Measurements from ENCODE around the gene LHX6. TPM values are rescaled to one million over a fixed set of nuclear protein-coding genes. Genes with fewer than 3 reads are reported as not detected.
A peak's percentile ranks its signal among the peaks of the same experiment; 100 is the strongest.

LHX6 gene
- total and polyA plus RNA-seq, 2 donors from 2014 or later = 0.82 to 4.9 TPM

- Histone ChIP-seq H3K4me3 (ENCODE audit: low read length in 3 of 3) (peak within 1 kb of the TSS; percentile 89 to 98 (median 98)), H3K4me1 (ENCODE audit: control insufficient read depth in 2 of 3, insufficient read depth in 2 of 3, low read depth in 1 of 3, low read length in 3 of 3) (peaks cover 5 to 25% (median 13%) of the 10 kb centered on the region in 3 donors), H3K36me3 (ENCODE audit: control insufficient read depth in 2 of 3, insufficient read depth in 3 of 3, low read length in 3 of 3) (peaks cover 0 to 8% (median under 1%) of the 10 kb centered on the region in 3 donors), H3K27ac (ENCODE audit: low read depth in 2 of 2, low read length in 2 of 2) (peak within 1 kb of the TSS; percentile 97 to 98), H3K9me3 (ENCODE audit: control insufficient read depth in 2 of 3, insufficient read depth in 1 of 3, low read length in 3 of 3) (no peaks in the 10 kb centered on the region), H3K9ac (ENCODE audit: low read length in 3 of 3) (peak within 1 kb of the TSS; percentile 90 to 96 (median 93)), H3K27me3 (ENCODE audit: control insufficient read depth, insufficient read depth, low read length) (no peaks in the 10 kb centered on the region)
- FAIRE-seq (no peak), DNase-seq (peak; percentile 93 to 97 (median 95))
- peak; percentile 5 for TF ChIP-seq CTCF (IDR thresholded peaks at IDR 0.05; ENCODE audit: borderline replicate concordance, extremely low read depth, insufficient read depth)
- intact Hi-C loops (cut with DNase I) = no loop called here
Measured at GRCh38 chr9:122264360-122265148, 35.8 kb upstream of the LHX6 start, which contains the start of the genes MRRF and RBM18. TSS of gene MRRF (plus strand) at chr9:122264882. CDS start at chr9:122270892, 6,010 bp downstream. TSS of gene RBM18 (minus strand) at chr9:122264840. CDS start at chr9:122261492, 3,348 bp downstream.

DNA sequence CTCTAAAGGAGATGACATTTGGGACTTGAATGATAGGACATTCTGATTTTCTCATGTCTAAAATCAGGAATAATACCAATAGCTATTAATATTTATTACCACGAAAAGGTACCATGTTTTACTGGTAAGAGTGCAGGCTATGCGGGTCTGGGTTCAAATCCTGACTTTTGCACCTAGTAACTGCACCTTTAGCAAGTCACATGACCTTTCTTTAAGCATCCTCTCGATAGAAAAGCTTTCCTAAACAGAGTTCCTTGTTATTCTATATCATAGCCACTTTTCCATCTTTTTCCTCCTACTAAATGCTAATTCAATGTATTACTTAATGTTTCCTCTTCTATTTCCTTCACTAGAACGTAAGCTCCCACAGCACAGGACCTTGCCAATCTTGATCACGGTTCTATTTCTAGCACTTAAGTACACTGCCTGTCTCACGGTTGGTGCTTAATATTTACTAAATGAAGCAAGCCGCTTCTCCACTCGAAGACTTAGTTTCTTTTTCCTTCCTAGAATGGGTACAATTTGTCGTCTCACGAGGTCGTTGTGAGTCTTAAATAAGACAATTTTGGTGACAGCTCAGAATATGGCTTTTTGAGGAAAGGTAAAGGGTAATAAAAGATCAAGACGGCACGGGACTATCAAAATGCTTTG, 35.1 kb upstream of the LHX6 start:
- no peak for FAIRE-seq
- H3K9ac ChIP-seq (ENCODE audit: low read length in 3 of 3) = peak overlapping the region; percentile 79 to 96 (median 93)
- no peaks in the 10 kb centered on the region for H3K9me3 ChIP-seq (ENCODE audit: control insufficient read depth in 2 of 3, insufficient read depth in 1 of 3, low read length in 3 of 3)
- peak overlapping the region; percentile 89 to 98 (median 98) for H3K4me3 ChIP-seq (ENCODE audit: low read length in 3 of 3)
- peaks cover 2 to 16% (median 7%) of the 10 kb centered on the region in 3 donors for H3K36me3 ChIP-seq (ENCODE audit: control insufficient read depth in 2 of 3, insufficient read depth in 3 of 3, low read length in 3 of 3)
- TF ChIP-seq CTCF (IDR thresholded peaks at IDR 0.05; ENCODE audit: borderline replicate concordance, extremely low read depth, insufficient read depth) = no peak
- intact Hi-C loops (cut with DNase I) = no loop called here
- no peaks in the 10 kb centered on the region for H3K27me3 ChIP-seq (ENCODE audit: control insufficient read depth, insufficient read depth, low read length)
- H3K4me1 ChIP-seq (ENCODE audit: control insufficient read depth in 2 of 3, insufficient read depth in 2 of 3, low read depth in 1 of 3, low read length in 3 of 3) = peaks cover 5 to 25% (median 13%) of the 10 kb centered on the region in 3 donors
- H3K27ac ChIP-seq (ENCODE audit: low read depth in 2 of 2, low read length in 2 of 2) = peak overlapping the region; percentile 97 to 98
- DNase-seq = peak in 1 of 5 donors; percentile 15

GRCh38 chr9:122262073-122262472, 33.3 kb upstream of the LHX6 start:
- Histone ChIP-seq H3K4me1 (ENCODE audit: control insufficient read depth in 2 of 3, insufficient read depth in 2 of 3, low read depth in 1 of 3, low read length in 3 of 3) (peaks cover 5 to 25% (median 13%) of the 10 kb centered on the region in 3 donors), H3K9me3 (ENCODE audit: control insufficient read depth in 2 of 3, insufficient read depth in 1 of 3, low read length in 3 of 3) (no peaks in the 10 kb centered on the region), H3K4me3 (ENCODE audit: low read length in 3 of 3) (no peak overlapping the region), H3K27me3 (ENCODE audit: control insufficient read depth, insufficient read depth, low read length) (no peaks in the 10 kb centered on the region), H3K9ac (ENCODE audit: low read length in 3 of 3) (no peak overlapping the region), H3K36me3 (ENCODE audit: control insufficient read depth in 2 of 3, insufficient read depth in 3 of 3, low read length in 3 of 3) (peaks cover 2 to 16% (median 13%) of the 10 kb centered on the region in 3 donors), H3K27ac (ENCODE audit: low read depth in 2 of 2, low read length in 2 of 2) (no peak overlapping the region)
- no peak for DNase-seq
- no peak for TF ChIP-seq CTCF (IDR thresholded peaks at IDR 0.05; ENCODE audit: borderline replicate concordance, extremely low read depth, insufficient read depth)
- FAIRE-seq = no peak
- intact Hi-C loops (cut with DNase I) = no loop called here

Measured in kidney (tissue), 14 donors.